Measurements from ENCODE around the gene IGF1R. TPM values are rescaled to one million over a fixed set of nuclear protein-coding genes. Genes with fewer than 3 reads are reported as not detected.

IGF1R gene
- total and polyA plus RNA-seq, 2 of the 13 experiments (the other 11 are each of a cell fraction or from before 2014, with no cell fraction given), result 15.9 to 18.4 TPM

DNA sequence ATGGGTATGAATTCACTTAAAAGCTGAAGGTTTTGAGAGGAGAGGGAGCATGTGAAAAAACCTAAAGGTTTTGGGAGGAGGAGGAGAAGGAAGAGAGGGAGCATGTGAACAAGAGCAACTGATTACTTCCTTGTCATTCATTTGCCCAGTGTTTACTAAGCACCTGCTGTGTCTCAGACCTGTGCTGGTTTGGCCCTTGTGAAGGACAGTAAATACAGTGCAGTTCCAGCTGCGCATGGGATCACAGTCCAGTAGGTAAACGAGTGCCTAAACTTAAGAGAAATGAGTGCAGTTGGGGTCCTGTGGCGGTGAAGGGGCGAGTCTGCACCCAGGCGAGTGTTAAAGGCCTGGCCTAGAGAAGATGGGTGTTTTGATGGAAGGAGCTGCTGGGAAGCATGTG, 38.6 kb downstream of the IGF1R start (continued):
- TF ChIP-seq FOXJ3 (CRISPR knock-in tag; IDR thresholded peaks at IDR 0.05; ENCODE audit: borderline replicate concordance) (no peak), NFKBIZ (CRISPR knock-in tag; IDR thresholded peaks at IDR 0.05) (no peak), ZNF780A (CRISPR knock-in tag; IDR thresholded peaks at IDR 0.05) (no peak), HNF4A (CRISPR knock-in tag; IDR thresholded peaks at IDR 0.05) (peak; percentile 66), ZNF709 (CRISPR knock-in tag; IDR thresholded peaks at IDR 0.05) (no peak), FOXP1 (IDR thresholded peaks at IDR 0.05) (no peak), FOXP1 (CRISPR knock-in tag; IDR thresholded peaks at IDR 0.05) (peak; percentile 89), HIVEP1 (CRISPR knock-in tag; IDR thresholded peaks at IDR 0.05) (no peak), SRSF4 (IDR thresholded peaks at IDR 0.05; ENCODE audit: low read depth, low read length, poor library complexity, severe bottlenecking) (no peak), FOSL2 (CRISPR knock-in tag; IDR thresholded peaks at IDR 0.05) (0 out of 2 replicates have a peak, but pooled peaks have one; percentile 5), ZFP90 (CRISPR knock-in tag; IDR thresholded peaks at IDR 0.05; ENCODE audit: borderline replicate concordance) (no peak), ZNF33B (CRISPR knock-in tag; IDR thresholded peaks at IDR 0.05) (no peak), ZMYM3 (CRISPR knock-in tag; IDR thresholded peaks at IDR 0.05) (0 out of 2 replicates have a peak, but pooled peaks have one; percentile 28), ZC3H13 (CRISPR knock-in tag; IDR thresholded peaks at IDR 0.05) (no peak), ARNT (IDR thresholded peaks at IDR 0.05) (no peak), RARG (CRISPR knock-in tag; IDR thresholded peaks at IDR 0.05; ENCODE audit: low read depth) (no peak), SOX13 (IDR thresholded peaks at IDR 0.05) (no peak), SOX13 (CRISPR knock-in tag; conservative IDR thresholded peaks at IDR 0.05 in 1 of 2, IDR thresholded peaks at IDR 0.05 in 1 of 2) (peak in 1 of 2 experiments; percentile 54; a peak in 1 of 4 replicates), FOXO1 (CRISPR knock-in tag; IDR thresholded peaks at IDR 0.05) (peak; percentile 44; the same call in 1 of the 2 replicates), TEAD3 (CRISPR knock-in tag; optimal IDR thresholded peaks at IDR 0.05; ENCODE audit: borderline replicate concordance) (peak; percentile 22), ZNF572 (CRISPR knock-in tag; IDR thresholded peaks at IDR 0.05) (no peak), MXD4 (CRISPR knock-in tag; IDR thresholded peaks at IDR 0.05) (no peak), CAMTA2 (CRISPR knock-in tag; IDR thresholded peaks at IDR 0.05; ENCODE audit: borderline replicate concordance) (no peak), SKI (IDR thresholded peaks at IDR 0.05; ENCODE audit: partially characterized antibody) (no peak)
- TF ChIP-seq, protein P1, sequence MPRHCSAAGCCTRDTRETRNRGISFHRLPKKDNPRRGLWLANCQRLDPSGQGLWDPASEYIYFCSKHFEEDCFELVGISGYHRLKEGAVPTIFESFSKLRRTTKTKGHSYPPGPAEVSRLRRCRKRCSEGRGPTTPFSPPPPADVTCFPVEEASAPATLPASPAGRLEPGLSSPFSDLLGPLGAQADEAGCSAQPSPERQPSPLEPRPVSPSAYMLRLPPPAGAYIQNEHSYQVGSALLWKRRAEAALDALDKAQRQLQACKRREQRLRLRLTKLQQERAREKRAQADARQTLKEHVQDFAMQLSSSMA (CRISPR knock-in tag; IDR thresholded peaks at IDR 0.05), result no peak
- TF ChIP-seq, protein P2, sequence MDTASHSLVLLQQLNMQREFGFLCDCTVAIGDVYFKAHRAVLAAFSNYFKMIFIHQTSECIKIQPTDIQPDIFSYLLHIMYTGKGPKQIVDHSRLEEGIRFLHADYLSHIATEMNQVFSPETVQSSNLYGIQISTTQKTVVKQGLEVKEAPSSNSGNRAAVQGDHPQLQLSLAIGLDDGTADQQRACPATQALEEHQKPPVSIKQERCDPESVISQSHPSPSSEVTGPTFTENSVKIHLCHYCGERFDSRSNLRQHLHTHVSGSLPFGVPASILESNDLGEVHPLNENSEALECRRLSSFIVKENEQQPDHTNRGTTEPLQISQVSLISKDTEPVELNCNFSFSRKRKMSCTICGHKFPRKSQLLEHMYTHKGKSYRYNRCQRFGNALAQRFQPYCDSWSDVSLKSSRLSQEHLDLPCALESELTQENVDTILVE (CRISPR knock-in tag; IDR thresholded peaks at IDR 0.05), result no peak
- TF ChIP-seq, protein P3, sequence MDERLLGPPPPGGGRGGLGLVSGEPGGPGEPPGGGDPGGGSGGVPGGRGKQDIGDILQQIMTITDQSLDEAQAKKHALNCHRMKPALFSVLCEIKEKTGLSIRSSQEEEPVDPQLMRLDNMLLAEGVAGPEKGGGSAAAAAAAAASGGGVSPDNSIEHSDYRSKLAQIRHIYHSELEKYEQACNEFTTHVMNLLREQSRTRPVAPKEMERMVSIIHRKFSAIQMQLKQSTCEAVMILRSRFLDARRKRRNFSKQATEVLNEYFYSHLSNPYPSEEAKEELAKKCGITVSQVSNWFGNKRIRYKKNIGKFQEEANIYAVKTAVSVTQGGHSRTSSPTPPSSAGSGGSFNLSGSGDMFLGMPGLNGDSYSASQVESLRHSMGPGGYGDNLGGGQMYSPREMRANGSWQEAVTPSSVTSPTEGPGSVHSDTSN (CRISPR knock-in tag; IDR thresholded peaks at IDR 0.05), result no peak
- TF ChIP-seq, protein P4, sequence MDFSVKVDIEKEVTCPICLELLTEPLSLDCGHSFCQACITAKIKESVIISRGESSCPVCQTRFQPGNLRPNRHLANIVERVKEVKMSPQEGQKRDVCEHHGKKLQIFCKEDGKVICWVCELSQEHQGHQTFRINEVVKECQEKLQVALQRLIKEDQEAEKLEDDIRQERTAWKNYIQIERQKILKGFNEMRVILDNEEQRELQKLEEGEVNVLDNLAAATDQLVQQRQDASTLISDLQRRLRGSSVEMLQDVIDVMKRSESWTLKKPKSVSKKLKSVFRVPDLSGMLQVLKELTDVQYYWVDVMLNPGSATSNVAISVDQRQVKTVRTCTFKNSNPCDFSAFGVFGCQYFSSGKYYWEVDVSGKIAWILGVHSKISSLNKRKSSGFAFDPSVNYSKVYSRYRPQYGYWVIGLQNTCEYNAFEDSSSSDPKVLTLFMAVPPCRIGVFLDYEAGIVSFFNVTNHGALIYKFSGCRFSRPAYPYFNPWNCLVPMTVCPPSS (IDR thresholded peaks at IDR 0.05), result no peak
- TF ChIP-seq, protein P5, sequence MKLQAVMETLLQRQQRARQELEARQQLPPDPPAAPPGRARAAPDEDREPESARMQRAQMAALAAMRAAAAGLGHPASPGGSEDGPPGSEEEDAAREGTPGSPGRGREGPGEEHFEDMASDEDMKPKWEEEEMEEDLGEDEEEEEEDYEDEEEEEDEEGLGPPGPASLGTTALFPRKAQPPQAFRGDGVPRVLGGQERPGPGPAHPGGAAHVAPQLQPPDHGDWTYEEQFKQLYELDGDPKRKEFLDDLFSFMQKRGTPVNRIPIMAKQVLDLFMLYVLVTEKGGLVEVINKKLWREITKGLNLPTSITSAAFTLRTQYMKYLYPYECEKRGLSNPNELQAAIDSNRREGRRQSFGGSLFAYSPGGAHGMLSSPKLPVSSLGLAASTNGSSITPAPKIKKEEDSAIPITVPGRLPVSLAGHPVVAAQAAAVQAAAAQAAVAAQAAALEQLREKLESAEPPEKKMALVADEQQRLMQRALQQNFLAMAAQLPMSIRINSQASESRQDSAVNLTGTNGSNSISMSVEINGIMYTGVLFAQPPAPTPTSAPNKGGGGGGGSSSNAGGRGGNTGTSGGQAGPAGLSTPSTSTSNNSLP (IDR thresholded peaks at IDR 0.05; ENCODE audit: low read depth, low read length), result no peak
